Activated effector memory CD4-positive, alpha-beta T cell treated with anti-CD3 and anti-CD28 coated beads, Interleukin-2, amount 50 U/mL, for 16 hours (primary cell): ENCODE results near the gene PCGF1.
"Not testable (repeated sequence)": the region's sequence is repeated elsewhere in the genome, so short reads cannot be mapped to it uniquely, and the experiment has no call there.

Source experiments
- DNase-seq: peaks from one replicate; pipeline ENCODE4 v3.0.0-alpha.2; 2020

Gene PCGF1

GRCh38 chr2:74498500-74499266 is 8.8 kb downstream of the PCGF1 start:
- peak; percentile 65 for DNase-seq

GRCh38 chr2:74497777-74498499 is 9.6 kb downstream of the PCGF1 start:
- DNase-seq, result peak; percentile 73

GRCh38 chr2:74496997-74497776 is 10.3 kb downstream of the PCGF1 start:
- DNase-seq, result no peak

GRCh38 chr2:74495440-74495839 is 12.1 kb downstream of the PCGF1 start:
- no peak for DNase-seq

- no peak for DNase-seq
Observed at GRCh38 chr2:74493546-74493945, 13.9 kb downstream of the PCGF1 start.

GRCh38 chr2:74491648-74492544 is 15.6 kb downstream of the PCGF1 start:
- no peak for DNase-seq

- DNase-seq, result no peak
Observed at GRCh38 chr2:74489906-74490305, 17.6 kb downstream of the PCGF1 start.

GRCh38 chr2:74488643-74489481 is 18.6 kb downstream of the PCGF1 start:
- no peak for DNase-seq

- no peak for DNase-seq
Observed at GRCh38 chr2:74486141-74486540, 21.4 kb downstream of the PCGF1 start.

- DNase-seq, result not testable (repeated sequence)
Observed at GRCh38 chr2:74483675-74484164, 23.8 kb downstream of the PCGF1 start.

- peak; percentile 96 for DNase-seq
Observed at GRCh38 chr2:74482801-74483674, 24.5 kb downstream of the PCGF1 start, which contains the start of the genes CCDC142 and TTC31. CCDC142 (minus strand) TSS chr2:74482998; CDS start chr2:74482837, 161 bp downstream. TTC31 (plus strand) TSS chr2:74483081; CDS start chr2:74483096, 15 bp downstream.

GRCh38 chr2:74481961-74482800 is 25.3 kb downstream of the PCGF1 start:
- peak; percentile 84 for DNase-seq

GRCh38 chr2:74481431-74481830 is 26.1 kb downstream of the PCGF1 start:
- DNase-seq, result no peak

GRCh38 chr2:74474899-74475298 is 32.6 kb downstream of the PCGF1 start:
- no peak for DNase-seq

- no peak for DNase-seq
Observed at GRCh38 chr2:74474481-74474880, 33.0 kb downstream of the PCGF1 start.

GRCh38 chr2:74472945-74473258 is 34.6 kb downstream of the PCGF1 start:
- DNase-seq, result no peak

- peak; percentile 98 for DNase-seq
Observed at GRCh38 chr2:74472086-74472944, 35.2 kb downstream of the PCGF1 start, which contains the start of gene MRPL53. MRPL53 (minus strand) TSS chr2:74472680; CDS start chr2:74472660, 20 bp downstream.
